HG02759 (cell line): ENCODE measurements around the gene TUBA3D.
"Not testable (repeated sequence)": the region's sequence is repeated elsewhere in the genome, so short reads cannot be mapped to it uniquely, and the experiment has no call there.

Source experiments
- ATAC-seq: cut with Tn5 transposase; IDR thresholded peaks from one replicate; pipeline ENCODE4 v1.9.1; 2021; ENCODE audit warnings: mild to moderate bottlenecking, moderate library complexity; ENCODE audit not compliant: unreplicated experiment

The TUBA3D gene

DNA sequence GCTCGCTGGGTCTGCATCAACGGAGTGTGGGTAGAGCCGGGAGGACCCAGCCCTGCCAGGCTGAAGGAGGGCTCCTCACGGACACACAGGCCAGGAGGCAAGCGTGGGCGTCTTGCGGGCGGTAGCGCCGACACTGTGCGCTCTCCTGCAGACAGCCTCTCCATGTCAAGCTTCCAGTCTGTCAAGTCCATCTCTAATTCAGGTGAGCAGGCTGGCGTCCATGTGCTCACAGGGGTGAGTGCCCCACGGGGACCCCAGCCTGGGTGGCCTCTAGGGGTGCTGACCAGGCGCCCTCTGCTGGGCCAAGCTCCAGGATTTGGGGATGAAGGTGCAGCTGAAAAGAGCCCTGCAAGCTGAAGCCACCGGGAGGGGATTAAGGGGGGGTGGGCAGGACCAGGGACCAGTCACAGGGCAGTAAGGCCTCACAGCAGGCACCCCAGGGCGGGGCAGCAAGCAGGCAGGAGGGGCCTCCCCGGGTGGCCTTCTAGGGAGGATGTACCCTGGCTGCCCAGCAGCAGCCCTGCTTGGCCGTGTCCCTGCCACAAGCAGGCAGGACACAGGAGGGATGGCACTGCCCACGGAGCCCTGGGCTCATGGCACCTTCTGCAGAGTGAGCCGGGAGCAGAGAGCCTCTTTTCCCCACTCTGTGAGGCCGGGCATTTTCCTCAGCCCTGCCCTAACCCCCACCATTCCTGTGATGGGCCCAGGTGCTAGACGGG, 54.9 kb downstream of the TUBA3D start:
- not testable (repeated sequence) for ATAC-seq

- ATAC-seq = not testable (repeated sequence)
Observed at GRCh38 chr2:131531547-131532185, 55.7 kb downstream of the TUBA3D start.
